Measurements from ENCODE around the gene STX5. TPM values are rescaled to one million over a fixed set of nuclear protein-coding genes. Genes with fewer than 3 reads are reported as not detected.

The STX5 gene
- total and polyA plus RNA-seq, 12 donors: 13.6 to 31.9 (median 19.0) TPM

DNA sequence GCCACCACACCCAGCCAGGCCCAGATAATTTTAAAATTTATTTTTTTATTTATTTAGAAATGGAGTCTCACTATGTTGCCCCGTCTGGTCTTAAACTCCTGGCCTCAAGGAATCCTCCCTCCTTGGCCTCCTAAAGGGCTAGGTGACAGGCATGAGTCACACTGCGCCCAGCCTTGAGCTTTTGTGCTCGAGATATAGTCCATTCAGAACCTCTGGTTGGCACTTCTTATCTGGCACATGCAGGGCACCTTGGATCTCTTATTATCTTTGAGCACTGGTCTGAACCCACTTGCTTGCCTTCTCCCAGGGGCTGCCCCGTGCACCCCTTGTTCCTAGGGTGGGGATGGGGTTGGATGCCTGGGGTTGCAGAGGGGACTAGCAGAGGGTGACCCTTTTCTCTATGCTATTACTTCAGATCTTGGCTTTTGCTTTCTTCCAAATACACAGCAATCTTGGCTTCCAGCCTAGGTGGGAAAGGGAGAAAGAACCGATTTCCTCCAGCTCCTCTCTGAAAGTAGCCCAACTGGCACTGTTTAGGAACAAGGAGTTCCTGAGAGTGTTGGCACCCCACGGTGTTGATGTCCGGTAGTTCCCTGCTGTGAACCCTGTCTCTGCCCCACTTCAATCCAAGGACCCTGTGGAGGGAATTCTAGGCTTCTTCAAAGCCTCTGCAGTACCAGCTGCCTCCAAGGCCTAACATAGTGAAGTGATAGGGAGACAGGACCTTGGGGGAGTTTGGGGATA is 47.6 kb upstream of the STX5 start:
- ATAC-seq (no peak), DNase-seq (no peak)
- Histone ChIP-seq H3K36me3 (peaks cover 0 to 24% (median 20%) of the 10 kb centered on the region in 9 donors), H3K4me1 (peaks cover 16 to 47% (median 40%) of the 10 kb centered on the region in 9 donors), H3K9me3 (no peaks in the 10 kb centered on the region), H3K4me3 (peak overlapping the region in 8 of 10 donors; percentile 46 to 100 (median 86)), H3K27ac (peak overlapping the region; percentile 79 to 100 (median 98)), H3K27me3 (no peaks in the 10 kb centered on the region)
- intact Hi-C loops (cut with DNase I): no loop called here
- TF ChIP-seq, protein P1, sequence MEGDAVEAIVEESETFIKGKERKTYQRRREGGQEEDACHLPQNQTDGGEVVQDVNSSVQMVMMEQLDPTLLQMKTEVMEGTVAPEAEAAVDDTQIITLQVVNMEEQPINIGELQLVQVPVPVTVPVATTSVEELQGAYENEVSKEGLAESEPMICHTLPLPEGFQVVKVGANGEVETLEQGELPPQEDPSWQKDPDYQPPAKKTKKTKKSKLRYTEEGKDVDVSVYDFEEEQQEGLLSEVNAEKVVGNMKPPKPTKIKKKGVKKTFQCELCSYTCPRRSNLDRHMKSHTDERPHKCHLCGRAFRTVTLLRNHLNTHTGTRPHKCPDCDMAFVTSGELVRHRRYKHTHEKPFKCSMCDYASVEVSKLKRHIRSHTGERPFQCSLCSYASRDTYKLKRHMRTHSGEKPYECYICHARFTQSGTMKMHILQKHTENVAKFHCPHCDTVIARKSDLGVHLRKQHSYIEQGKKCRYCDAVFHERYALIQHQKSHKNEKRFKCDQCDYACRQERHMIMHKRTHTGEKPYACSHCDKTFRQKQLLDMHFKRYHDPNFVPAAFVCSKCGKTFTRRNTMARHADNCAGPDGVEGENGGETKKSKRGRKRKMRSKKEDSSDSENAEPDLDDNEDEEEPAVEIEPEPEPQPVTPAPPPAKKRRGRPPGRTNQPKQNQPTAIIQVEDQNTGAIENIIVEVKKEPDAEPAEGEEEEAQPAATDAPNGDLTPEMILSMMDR (IDR thresholded peaks at IDR 0.05): no peak
- WGBS, 2 donors: 49 to 55% methylated on average over 7 of the region's 7 CpGs

GRCh38 chr11:62876712-62877111 is 44.9 kb upstream of the STX5 start:
- Histone ChIP-seq H3K4me1 (peaks cover 10 to 20% (median 15%) of the 10 kb centered on the region in 9 donors), H3K9me3 (no peaks in the 10 kb centered on the region), H3K4me3 (no peak overlapping the region), H3K27ac (no peak overlapping the region), H3K36me3 (no peaks in the 10 kb centered on the region), H3K27me3 (no peaks in the 10 kb centered on the region)
- TF ChIP-seq, protein P1 (IDR thresholded peaks at IDR 0.05): no peak
- 86 to 93% methylated on average over 6 of the region's 6 CpGs for WGBS, 2 donors
- ATAC-seq (no peak), DNase-seq (no peak)
- intact Hi-C loops (cut with DNase I): no loop called here

DNA sequence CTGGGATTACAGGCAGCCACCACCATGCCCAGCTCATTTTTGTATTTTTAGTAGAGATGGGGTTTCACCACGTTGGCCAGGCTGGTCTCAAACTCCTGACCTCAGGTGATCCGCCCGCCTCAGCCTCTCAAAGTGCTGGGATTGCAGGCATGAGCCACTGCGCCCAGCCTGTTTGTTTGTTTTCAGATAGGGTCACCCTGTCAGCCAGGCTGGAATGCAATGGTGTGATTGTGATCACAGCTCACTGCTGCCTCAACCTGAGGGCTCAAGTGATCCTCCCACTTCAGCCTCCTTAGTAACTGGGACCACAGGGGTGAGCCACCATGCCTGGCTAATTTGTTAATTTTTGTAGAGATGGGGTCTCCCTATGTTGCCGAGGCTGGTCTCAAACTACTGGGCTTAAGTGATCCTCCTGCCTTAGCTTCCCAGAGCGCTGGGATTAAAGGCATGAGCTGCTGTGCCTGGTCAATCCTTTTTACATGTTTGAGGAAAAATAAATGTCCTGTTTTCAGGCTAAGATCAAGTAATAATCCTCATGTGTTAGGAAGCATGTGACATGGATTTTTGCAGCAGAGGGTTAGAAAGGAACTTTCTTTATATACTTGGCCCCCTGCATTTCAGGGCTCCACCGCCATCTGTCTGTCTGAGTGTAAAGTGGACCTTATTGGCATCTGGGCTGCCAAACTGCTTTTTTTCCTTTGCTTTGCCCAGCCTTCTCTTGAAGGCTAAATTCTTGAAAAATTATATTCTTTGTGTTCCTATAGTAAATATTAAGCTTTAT is 44.0 kb upstream of the STX5 start:
- no peak overlapping the region for H3K4me3 ChIP-seq
- no peaks in the 10 kb centered on the region for H3K27me3 ChIP-seq
- WGBS, 2 donors: 83 to 93% methylated on average over 6 to 7 of the region's 7 CpGs
- TF ChIP-seq, protein P1 (IDR thresholded peaks at IDR 0.05): no peak
- DNase-seq (no peak), ATAC-seq (no peak)
- intact Hi-C loops (cut with DNase I): no loop called here
- no peaks in the 10 kb centered on the region for H3K36me3 ChIP-seq
- no peak overlapping the region for H3K27ac ChIP-seq
- H3K4me1 ChIP-seq: peaks cover 10 to 20% (median 15%) of the 10 kb centered on the region in 9 donors
- no peaks in the 10 kb centered on the region for H3K9me3 ChIP-seq

DNA sequence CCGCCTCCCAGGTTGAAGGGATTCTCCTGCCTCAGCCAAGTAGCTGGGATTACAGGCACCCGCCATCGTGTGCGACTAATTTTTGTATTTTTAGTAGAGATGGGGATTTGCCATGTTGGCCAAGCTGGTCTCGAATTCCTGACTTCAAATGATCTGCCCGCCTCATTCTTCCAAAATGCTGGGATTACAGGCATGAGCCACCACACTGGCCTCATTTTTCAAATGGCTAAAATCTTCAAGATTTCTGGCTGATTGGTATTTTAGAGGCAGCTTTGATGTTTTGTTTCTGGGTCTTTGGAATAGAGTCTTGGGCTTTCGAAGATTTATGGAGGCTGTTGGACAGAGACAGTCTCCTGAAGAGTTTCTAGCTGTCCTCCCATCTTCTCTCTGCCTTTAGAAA is 43.0 kb upstream of the STX5 start:
- Histone ChIP-seq H3K4me3 (no peak overlapping the region), H3K4me1 (peaks cover 5 to 13% (median 10%) of the 10 kb centered on the region in 9 donors), H3K36me3 (no peaks in the 10 kb centered on the region), H3K27me3 (no peaks in the 10 kb centered on the region), H3K27ac (no peak overlapping the region), H3K9me3 (no peaks in the 10 kb centered on the region)
- no peak for ATAC-seq
- DNase-seq: no peak
- TF ChIP-seq, protein P1 (IDR thresholded peaks at IDR 0.05): no peak
- WGBS, 2 donors: 97% methylated on average over 7 of the region's 7 CpGs
- intact Hi-C loops (cut with DNase I): no loop called here

Measured in heart right ventricle (tissue), 16 donors.